Cardiac muscle cell (in vitro differentiated cells and primary cell): ENCODE results near the gene CSNK1G3. TPM values are rescaled to one million over a fixed set of nuclear protein-coding genes. Genes with fewer than 3 reads are reported as not detected.

Experiments
- DNase-seq, 2 donors: peaks; one replicate each; pipeline versions ENCODE4 v3.0.0 to v3.0.0-alpha.2; 2010 to 2017; ENCODE audit warnings: low read depth in 1 of 2, low spot score in 1 of 2
- H3K27ac ChIP-seq: fragments of 200-600 bp; sonication (generic); 2 replicates; pipeline ENCODE4 v1.5.1; 2016
- H3K27me3 ChIP-seq: fragments of 200-600 bp; sonication (generic); 2 replicates; pipeline ENCODE4 v1.6.0; 2016; ENCODE audit warnings: control low read depth
- H3K36me3 ChIP-seq: fragments of 200-600 bp; sonication (generic); 2 replicates; pipeline ENCODE4 v1.5.1; 2016; ENCODE audit warnings: control low read depth
- H3K4me1 ChIP-seq: fragments of 200-600 bp; sonication (generic); 2 replicates; pipeline ENCODE4 v1.8.1; 2017; ENCODE audit warnings: low read depth, mild to moderate bottlenecking, mixed run types
- H3K4me3 ChIP-seq: fragments of 200-600 bp; sonication (generic); 2 replicates; pipeline ENCODE4 v1.5.1; 2016; ENCODE audit warnings: mild to moderate bottlenecking
- H3K9me3 ChIP-seq: fragments of 200-600 bp; sonication (generic); 2 replicates; pipeline ENCODE4 v1.5.1; 2017; ENCODE audit warnings: low read depth, mild to moderate bottlenecking, control low read depth
- polyA plus RNA-seq: library from polyadenylated mRNA; unstranded; fragments of >200 nt; fragmentation: Nextera tagmentation; extraction: Ambion mirVana; gene quantifications from 2 replicates; pipeline ENCODE4 v1.2.1, GENCODE V29; 2016
- total RNA-seq: library from RNA; depleted of rRNA; stranded (reverse); fragments of >200 nt; gene quantifications from 2 replicates; pipeline ENCODE4 v1.2.3, GENCODE V29; 2016
- TF ChIP-seq, protein P1 (sequence below): IDR thresholded peaks from 2 replicates; pipeline ENCODE4 v1.5.1; 2012; ENCODE audit warnings: low read depth, mild to moderate bottlenecking, low read length

The CSNK1G3 gene
- total and polyA plus RNA-seq, 2 experiments from 2014 or later: 22.1 to 33.4 TPM

DNA sequence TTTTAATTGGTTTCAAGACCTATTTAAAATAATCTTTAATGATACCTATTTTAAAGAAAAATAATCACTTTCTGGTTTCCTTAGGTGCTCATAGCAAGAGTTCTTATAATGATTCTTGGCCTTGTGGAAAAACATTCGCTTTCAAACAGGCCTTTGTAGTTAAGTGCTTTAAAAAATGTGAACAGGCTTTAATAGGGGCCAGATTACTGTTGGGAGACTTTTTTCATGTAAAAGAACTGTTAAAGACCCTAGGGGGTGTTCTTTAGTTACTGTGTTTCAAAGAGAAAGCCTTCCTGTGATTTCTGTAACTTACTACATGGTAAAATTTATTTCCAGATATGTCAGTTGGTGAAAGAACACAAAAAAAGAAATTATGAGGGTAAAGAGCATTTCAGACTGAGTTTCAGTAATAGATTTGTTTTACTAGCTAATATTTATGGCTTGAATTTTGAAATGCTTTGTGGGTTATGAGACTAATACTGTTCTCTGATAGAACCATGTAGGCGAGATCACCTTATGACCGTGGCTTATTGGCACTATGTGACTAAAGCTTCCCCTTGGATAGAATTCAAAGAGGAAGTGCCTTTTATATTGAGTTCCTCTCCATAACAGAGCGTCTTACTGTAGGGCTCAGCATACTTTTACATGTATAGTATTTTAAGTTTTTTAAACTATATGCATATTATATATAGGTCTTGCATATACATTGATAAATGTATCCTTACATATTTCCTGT, 70.7 kb downstream of the CSNK1G3 start:
- Histone ChIP-seq H3K36me3 (no peaks in the 10 kb centered on the region), H3K27ac (no peak overlapping the region), H3K4me3 (no peak overlapping the region), H3K4me1 (peaks cover 9% of the 10 kb centered on the region), H3K27me3 (no peaks in the 10 kb centered on the region), H3K9me3 (no peaks in the 10 kb centered on the region)
- TF ChIP-seq, protein P1, sequence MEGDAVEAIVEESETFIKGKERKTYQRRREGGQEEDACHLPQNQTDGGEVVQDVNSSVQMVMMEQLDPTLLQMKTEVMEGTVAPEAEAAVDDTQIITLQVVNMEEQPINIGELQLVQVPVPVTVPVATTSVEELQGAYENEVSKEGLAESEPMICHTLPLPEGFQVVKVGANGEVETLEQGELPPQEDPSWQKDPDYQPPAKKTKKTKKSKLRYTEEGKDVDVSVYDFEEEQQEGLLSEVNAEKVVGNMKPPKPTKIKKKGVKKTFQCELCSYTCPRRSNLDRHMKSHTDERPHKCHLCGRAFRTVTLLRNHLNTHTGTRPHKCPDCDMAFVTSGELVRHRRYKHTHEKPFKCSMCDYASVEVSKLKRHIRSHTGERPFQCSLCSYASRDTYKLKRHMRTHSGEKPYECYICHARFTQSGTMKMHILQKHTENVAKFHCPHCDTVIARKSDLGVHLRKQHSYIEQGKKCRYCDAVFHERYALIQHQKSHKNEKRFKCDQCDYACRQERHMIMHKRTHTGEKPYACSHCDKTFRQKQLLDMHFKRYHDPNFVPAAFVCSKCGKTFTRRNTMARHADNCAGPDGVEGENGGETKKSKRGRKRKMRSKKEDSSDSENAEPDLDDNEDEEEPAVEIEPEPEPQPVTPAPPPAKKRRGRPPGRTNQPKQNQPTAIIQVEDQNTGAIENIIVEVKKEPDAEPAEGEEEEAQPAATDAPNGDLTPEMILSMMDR: no peak
- no peak for DNase-seq

DNA sequence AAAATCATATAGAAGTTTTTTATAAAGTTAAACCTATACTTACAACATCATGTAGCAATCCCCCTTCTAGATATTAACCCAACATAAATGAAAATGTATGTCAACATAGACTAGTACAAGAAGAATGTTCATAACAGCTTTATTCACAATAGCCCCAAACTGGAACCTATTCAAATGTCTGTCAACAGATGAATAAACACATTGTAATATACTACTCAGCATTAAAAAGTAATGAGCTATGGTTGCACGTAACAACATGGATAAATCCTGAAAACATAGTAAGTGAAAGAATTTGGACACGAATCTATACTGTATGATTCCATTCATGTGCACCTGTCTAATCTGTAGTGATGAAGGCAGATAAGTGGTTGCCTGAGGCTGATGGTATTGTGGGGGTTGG, 73.9 kb downstream of the CSNK1G3 start:
- DNase-seq: no peak
- H3K27me3 ChIP-seq: no peaks in the 10 kb centered on the region
- H3K9me3 ChIP-seq: no peaks in the 10 kb centered on the region
- TF ChIP-seq, protein P1: no peak
- no peak overlapping the region for H3K27ac ChIP-seq
- peaks cover 1% of the 10 kb centered on the region for H3K36me3 ChIP-seq
- H3K4me3 ChIP-seq: no peak overlapping the region
- H3K4me1 ChIP-seq: no peaks in the 10 kb centered on the region

DNA sequence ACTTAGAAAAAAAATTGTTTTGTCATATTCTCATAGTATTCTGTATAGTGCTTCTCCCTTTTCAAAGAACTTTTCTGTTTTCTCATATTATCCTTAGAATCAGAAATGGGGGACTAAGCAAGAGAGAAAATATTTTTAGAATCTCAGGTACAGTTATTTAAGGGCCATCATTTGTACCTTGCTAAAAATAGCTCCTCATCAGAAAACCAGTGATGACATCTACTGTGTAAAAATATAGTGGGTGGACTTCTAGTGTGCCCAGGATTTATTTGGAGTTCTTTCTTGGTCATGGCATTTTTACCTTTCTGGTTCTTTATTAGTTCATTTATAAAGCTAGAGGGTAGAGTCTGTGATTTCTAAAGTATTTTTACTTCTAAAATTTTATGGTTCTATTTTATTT, 82.5 kb downstream of the CSNK1G3 start:
- Histone ChIP-seq H3K27ac (no peak overlapping the region), H3K36me3 (peaks cover 7% of the 10 kb centered on the region), H3K4me1 (peaks cover 6% of the 10 kb centered on the region), H3K27me3 (no peaks in the 10 kb centered on the region), H3K9me3 (no peaks in the 10 kb centered on the region), H3K4me3 (no peak overlapping the region)
- TF ChIP-seq, protein P1: no peak
- no peak for DNase-seq

DNA sequence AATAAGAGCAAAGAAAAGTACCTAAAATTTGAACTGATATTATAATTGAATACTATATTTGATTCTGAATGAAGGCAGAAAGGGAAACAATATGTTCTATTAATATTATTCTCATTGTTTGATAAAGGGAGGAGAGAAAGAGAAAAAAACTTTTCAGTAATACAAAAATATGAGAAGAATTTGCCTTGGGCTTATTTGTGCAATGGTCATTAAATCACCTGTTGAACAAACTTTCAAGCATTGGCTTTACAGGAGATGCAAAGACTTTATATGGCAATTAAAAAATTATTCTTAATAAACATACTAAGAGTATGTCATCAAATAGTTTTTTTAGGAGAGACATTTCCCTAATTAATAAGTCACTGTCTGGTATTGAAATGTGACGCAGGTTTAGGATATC, 85.0 kb downstream of the CSNK1G3 start:
- Histone ChIP-seq H3K27me3 (no peaks in the 10 kb centered on the region), H3K4me3 (no peak overlapping the region), H3K9me3 (no peaks in the 10 kb centered on the region), H3K4me1 (peaks cover 6% of the 10 kb centered on the region), H3K36me3 (no peaks in the 10 kb centered on the region), H3K27ac (no peak overlapping the region)
- no peak for DNase-seq
- TF ChIP-seq, protein P1: no peak

DNA sequence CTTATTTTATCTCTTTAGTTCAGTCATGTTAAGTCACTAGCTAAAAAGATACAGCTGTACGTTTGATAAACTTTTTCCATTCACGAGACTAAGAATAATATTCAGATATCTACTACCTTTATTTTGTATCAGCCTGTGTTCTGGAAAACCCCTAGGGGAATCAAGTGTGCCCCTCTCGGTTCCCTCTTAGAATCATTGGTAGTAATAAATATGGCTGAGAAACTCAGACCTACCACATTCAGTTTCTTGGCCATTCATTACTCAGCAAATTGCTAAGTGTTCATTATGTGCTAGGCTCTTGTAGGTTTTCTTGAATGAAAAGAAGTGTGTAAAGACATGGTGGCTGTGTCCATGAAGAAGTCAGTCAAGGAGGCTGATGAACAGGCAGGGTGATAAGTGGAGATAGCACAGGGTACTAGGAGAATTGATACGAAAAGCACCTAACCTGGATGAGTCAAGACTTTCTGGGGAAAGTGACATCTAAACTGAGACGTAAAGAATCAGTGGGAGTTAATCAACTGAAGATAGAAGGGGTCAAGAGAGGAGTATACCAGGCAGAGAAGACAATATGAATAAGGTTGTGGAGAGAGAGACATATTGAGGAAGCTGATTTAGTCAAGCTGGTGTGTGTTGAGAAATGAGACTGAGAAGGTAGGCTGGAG, 86.2 kb downstream of the CSNK1G3 start:
- Histone ChIP-seq H3K27me3 (no peaks in the 10 kb centered on the region), H3K27ac (no peak overlapping the region), H3K4me1 (peaks cover 6% of the 10 kb centered on the region), H3K36me3 (no peaks in the 10 kb centered on the region), H3K4me3 (no peak overlapping the region), H3K9me3 (no peaks in the 10 kb centered on the region)
- TF ChIP-seq, protein P1: no peak
- no peak for DNase-seq
